ENCODE data around the gene ARHGAP5.

The ARHGAP5 gene

GRCh38 chr14:32083789-32084188 lies 6.7 kb downstream of the ARHGAP5 start:
- no peak for FAIRE-seq

DNA sequence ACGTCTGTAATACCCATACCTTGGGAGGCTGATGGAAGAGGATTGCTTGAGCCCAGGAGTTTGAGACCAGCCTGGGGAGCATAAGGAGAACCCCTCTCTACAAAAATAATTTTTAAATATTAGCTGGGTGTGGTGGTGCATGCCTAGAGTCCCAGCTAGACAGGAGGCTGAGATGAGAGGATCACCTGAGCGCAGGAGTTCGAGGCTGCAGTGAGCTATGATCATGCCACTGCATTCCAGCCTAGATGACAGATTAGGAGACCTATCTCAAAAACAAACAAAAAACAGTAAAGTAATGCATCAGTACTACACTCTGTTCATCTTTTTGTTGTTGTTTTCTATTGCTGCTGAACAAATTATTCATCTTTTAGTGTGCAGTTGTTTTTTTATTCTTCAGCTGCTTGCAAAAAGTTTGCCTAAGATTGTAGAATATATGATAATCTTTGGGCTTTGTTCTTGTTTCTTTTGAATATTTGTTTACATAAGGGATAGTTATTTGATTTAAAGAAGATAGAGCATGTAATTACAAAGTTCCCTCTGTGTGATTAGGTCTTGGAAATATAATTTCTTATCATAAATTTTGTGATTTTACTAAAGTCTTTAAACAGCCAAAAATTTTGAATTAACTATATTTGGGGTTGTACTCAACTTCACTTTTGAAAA lies 8.2 kb downstream of the ARHGAP5 start:
- no peak for DNase-seq (ENCODE audit: insufficient read length, low spot score)
- no peak for TF ChIP-seq POLR2A (IDR thresholded peaks at IDR 0.05; ENCODE audit: low read depth, low read length)
- no peak for FAIRE-seq

More at GRCh38 chr14:32083789-32084188, 6.7 kb downstream of the ARHGAP5 start:
- DNase-seq (ENCODE audit: insufficient read length, low spot score) = no peak
- no peak for TF ChIP-seq POLR2A (IDR thresholded peaks at IDR 0.05; ENCODE audit: low read depth, low read length)

- no peak for TF ChIP-seq POLR2A (IDR thresholded peaks at IDR 0.05; ENCODE audit: low read depth, low read length)
- FAIRE-seq (no peak), DNase-seq (ENCODE audit: insufficient read length, low spot score) (no peak)
Observed at GRCh38 chr14:32085845-32086383, 8.8 kb downstream of the ARHGAP5 start.

DNA sequence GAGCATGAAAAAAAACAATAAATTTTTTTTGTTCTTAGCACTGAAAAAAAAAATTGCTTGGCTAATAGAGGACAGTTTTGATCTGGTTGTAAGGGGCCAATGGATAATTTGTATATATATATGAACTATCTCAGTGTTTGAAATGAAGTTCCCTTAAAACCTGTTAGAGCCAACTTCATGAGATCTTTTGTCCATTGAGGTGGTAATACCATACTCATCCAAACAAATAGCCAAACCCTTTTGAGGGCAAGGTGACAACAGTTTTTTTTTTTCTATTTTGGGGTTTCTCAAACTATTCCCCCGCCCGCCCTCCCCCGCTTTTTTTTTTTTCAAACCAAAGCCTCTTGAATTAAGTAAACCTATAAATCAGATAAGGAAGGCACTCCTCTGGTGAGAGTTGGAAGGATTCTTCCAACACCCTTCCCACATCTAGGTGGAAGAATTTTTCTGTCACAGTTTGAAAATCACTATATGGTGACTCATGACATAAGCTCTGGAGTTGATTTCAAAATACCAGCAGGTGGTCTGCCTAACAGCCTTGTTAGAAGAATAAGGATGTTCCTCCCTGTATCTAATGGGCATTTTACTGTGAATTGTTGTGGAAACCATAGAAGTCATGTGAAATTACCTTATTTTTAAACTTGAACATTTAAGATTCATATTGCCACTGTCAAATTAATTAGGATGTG lies 10.2 kb downstream of the ARHGAP5 start:
- no peak for TF ChIP-seq POLR2A (IDR thresholded peaks at IDR 0.05; ENCODE audit: low read depth, low read length)
- FAIRE-seq = no peak
- DNase-seq (ENCODE audit: insufficient read length, low spot score) = no peak

GRCh38 chr14:32087907-32088306 lies 10.8 kb downstream of the ARHGAP5 start:
- no peak for TF ChIP-seq POLR2A (IDR thresholded peaks at IDR 0.05; ENCODE audit: low read depth, low read length)
- DNase-seq (ENCODE audit: insufficient read length, low spot score) = no peak
- FAIRE-seq = no peak

GRCh38 chr14:32090686-32091085 lies 13.6 kb downstream of the ARHGAP5 start:
- FAIRE-seq (no peak), DNase-seq (ENCODE audit: insufficient read length, low spot score) (no peak)
- no peak for TF ChIP-seq POLR2A (IDR thresholded peaks at IDR 0.05; ENCODE audit: low read depth, low read length)

- no peak for TF ChIP-seq POLR2A (IDR thresholded peaks at IDR 0.05; ENCODE audit: low read depth, low read length)
- DNase-seq (ENCODE audit: insufficient read length, low spot score) (no peak), FAIRE-seq (no peak)
Observed at GRCh38 chr14:32099473-32099872, 22.4 kb downstream of the ARHGAP5 start.

- TF ChIP-seq POLR2A (IDR thresholded peaks at IDR 0.05; ENCODE audit: low read depth, low read length) = no peak
- no peak for FAIRE-seq
- DNase-seq (ENCODE audit: insufficient read length, low spot score) = no peak
Observed at GRCh38 chr14:32100175-32100574, 23.1 kb downstream of the ARHGAP5 start.

DNA sequence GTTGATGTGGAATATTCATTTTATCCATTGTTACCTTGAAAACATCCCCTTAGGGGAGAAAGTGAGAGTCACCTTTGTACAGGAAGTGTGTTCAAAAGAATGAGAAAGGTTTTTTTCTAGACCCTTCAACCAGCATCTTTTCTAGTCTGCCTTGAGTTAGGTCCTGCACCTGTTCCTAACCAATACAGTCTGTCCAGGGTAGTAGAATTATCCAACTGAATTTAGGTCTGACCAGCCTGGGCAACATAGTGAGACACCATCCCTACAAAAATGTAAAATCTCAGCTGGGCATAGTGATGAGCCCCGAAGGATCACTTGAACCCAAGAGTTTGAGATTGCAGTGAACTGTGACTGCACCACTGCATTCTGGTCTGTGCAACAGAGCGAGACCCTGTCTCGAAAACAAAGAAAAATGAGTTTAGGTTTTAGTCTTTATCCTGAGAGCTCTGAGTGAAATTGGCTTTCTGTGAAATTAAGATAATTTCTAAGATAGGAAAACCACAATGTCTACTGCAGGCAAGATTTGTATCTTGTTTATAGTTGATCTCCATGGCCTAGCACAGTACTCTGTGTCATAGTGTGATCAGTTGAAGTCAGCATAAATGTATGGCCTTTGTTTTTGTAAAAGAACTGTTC lies 25.2 kb downstream of the ARHGAP5 start:
- FAIRE-seq (no peak), DNase-seq (ENCODE audit: insufficient read length, low spot score) (no peak)
- TF ChIP-seq POLR2A (IDR thresholded peaks at IDR 0.05; ENCODE audit: low read depth, low read length) = no peak

DNA sequence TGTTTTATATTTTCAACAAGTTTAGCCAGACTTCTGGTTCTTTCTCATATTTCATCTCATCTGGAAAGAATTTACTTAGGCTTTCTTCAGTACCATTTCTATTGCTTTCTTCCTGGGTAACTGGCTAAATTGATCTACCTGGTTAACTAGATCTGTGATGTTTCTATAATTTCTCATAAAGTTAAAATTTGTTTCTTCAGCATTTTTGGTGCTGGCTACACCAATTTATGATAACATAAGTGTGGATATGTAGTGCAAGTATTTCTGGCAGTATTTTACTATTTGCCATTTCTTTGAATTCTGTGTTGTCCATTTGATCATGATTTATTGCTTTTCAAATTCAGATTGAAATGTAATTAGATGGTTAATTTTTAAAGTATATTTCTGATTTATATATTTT lies 25.9 kb downstream of the ARHGAP5 start:
- no peak for FAIRE-seq
- no peak for TF ChIP-seq POLR2A (IDR thresholded peaks at IDR 0.05; ENCODE audit: low read depth, low read length)
- no peak for DNase-seq (ENCODE audit: insufficient read length, low spot score)

GRCh38 chr14:32104308-32104707 lies 27.2 kb downstream of the ARHGAP5 start:
- no peak for DNase-seq (ENCODE audit: insufficient read length, low spot score)
- FAIRE-seq = no peak
- no peak for TF ChIP-seq POLR2A (IDR thresholded peaks at IDR 0.05; ENCODE audit: low read depth, low read length)

DNA sequence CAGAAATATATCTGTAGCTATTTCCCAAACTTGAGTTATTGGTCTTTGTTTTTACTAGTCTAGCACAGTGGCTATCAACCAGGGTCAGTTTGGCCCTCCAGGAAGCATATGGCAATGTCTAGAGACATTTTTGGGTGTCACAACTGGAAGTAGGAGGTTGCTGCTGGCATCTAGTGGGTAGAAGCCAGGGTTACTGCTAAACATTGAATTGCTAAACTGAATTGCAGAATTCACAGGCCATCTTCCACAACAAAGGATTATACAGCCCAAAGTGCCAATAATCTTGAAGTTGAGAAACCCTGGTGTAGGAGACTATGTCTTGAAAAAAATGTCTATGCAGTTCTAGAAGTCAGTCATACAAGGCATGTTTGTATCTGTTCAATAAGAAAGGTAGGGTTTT lies 27.7 kb downstream of the ARHGAP5 start:
- no peak for TF ChIP-seq POLR2A (IDR thresholded peaks at IDR 0.05; ENCODE audit: low read depth, low read length)
- FAIRE-seq (no peak), DNase-seq (ENCODE audit: insufficient read length, low spot score) (no peak)

GRCh38 chr14:32109676-32110547 lies 32.8 kb downstream of the ARHGAP5 start:
- TF ChIP-seq POLR2A (IDR thresholded peaks at IDR 0.05; ENCODE audit: low read depth, low read length) = no peak
- DNase-seq (ENCODE audit: insufficient read length, low spot score) (no peak), FAIRE-seq (no peak)

- FAIRE-seq (no peak), DNase-seq (ENCODE audit: insufficient read length, low spot score) (no peak)
- no peak for TF ChIP-seq POLR2A (IDR thresholded peaks at IDR 0.05; ENCODE audit: low read depth, low read length)
Observed at GRCh38 chr14:32110548-32110896, 33.4 kb downstream of the ARHGAP5 start.

All from H54 (cell line).